Lung (tissue), 12 donors: Measurements from ENCODE around the gene PGLYRP3. TPM values are rescaled to one million over a fixed set of nuclear protein-coding genes. Genes with fewer than 3 reads are reported as not detected.

Source experiments
- ATAC-seq: fragments of 200-7000 bp; cut with Tn5 transposase; one replicate; pipeline ENCODE4 v1.9.1; 2020; ENCODE audit warnings: moderate number of reproducible peaks; ENCODE audit not compliant: insufficient read depth, low FRiP score
- DNase-seq, 3 donors: peaks; one replicate each; pipeline ENCODE4 v3.0.0-alpha.2; 2013 to 2017
- H3K27ac ChIP-seq, 2 donors: one replicate each; pipeline ENCODE4 v1.5.1; 2013; ENCODE audit warnings: mild to moderate bottlenecking in 2 of 2, moderate library complexity in 2 of 2, control low read depth in 1 of 2, inconsistent platforms in 1 of 2, low read depth in 1 of 2, low read length in 1 of 2
- H3K27me3 ChIP-seq, 3 donors: one replicate each; pipeline ENCODE4 v1.5.1; 2013; ENCODE audit warnings: low read length in 2 of 3; ENCODE audit not compliant: control insufficient read depth in 3 of 3, insufficient read depth in 3 of 3
- H3K36me3 ChIP-seq, 4 donors: one replicate each; pipeline ENCODE4 v1.5.1; 2013; ENCODE audit warnings: low read length in 4 of 4, mild to moderate bottlenecking in 1 of 4, moderate library complexity in 1 of 4; ENCODE audit not compliant: control insufficient read depth in 4 of 4, insufficient read depth in 4 of 4
- H3K4me1 ChIP-seq, 5 donors: one replicate each; pipeline ENCODE4 v1.5.1; 2013; ENCODE audit warnings: low read length in 5 of 5, mild to moderate bottlenecking in 2 of 5, moderate library complexity in 1 of 5; ENCODE audit not compliant: control insufficient read depth in 5 of 5, insufficient read depth in 5 of 5
- H3K4me3 ChIP-seq: one replicate; pipeline ENCODE4 v1.5.1; 2013; ENCODE audit warnings: mild to moderate bottlenecking, control low read depth, moderate library complexity
- H3K9ac ChIP-seq, 2 donors: one replicate each; pipeline ENCODE4 v1.5.1; 2013; ENCODE audit warnings: low read length in 2 of 2, control low read depth in 1 of 2; ENCODE audit not compliant: insufficient read depth in 1 of 2
- H3K9me3 ChIP-seq, 4 donors: one replicate each; pipeline ENCODE4 v1.5.1; 2013; ENCODE audit warnings: low read length in 3 of 4, mild to moderate bottlenecking in 1 of 4, moderate library complexity in 1 of 4; ENCODE audit not compliant: control insufficient read depth in 4 of 4, insufficient read depth in 3 of 4
- CTCF ChIP-seq: IDR thresholded peaks from 2 replicates; pipeline ENCODE4 v1.5.1; 2012; ENCODE audit warnings: mild to moderate bottlenecking; ENCODE audit errors: control extremely low read depth, extremely low read depth
- WGBS, 2 donors: extraction: QIAGEN DNeasy Blood & Tissue Kit; methylation state at CpG; one replicate each; pipeline ENCODE4 v1.1.7; 2013; 5-methylcytosine and 5-hydroxymethylcytosine counted together
- polyA plus RNA-seq, 2 donors: library from polyadenylated mRNA; stranded (reverse); fragments of 200-250 nt; gene quantifications; one replicate each; pipeline ENCODE4 v1.2.1, GENCODE V29; 2013
- total RNA-seq, 2 donors: library from RNA; depleted of rRNA in 1 of 2; stranded (reverse); fragments of >200 nt in 1 of 2; gene quantifications; one replicate each; pipeline ENCODE4 v1.2.1, GENCODE V29; 2014 to 2021
- donor health status: control.
- donor health status: control.
- donor health status: Bipolar disorder and iron deficiency.
- donor health status: healthy.
- donor health status: DM: yes; HTN: yes; CAD: no.

Gene PGLYRP3
- total and polyA plus RNA-seq, 4 donors: not detected

DNA sequence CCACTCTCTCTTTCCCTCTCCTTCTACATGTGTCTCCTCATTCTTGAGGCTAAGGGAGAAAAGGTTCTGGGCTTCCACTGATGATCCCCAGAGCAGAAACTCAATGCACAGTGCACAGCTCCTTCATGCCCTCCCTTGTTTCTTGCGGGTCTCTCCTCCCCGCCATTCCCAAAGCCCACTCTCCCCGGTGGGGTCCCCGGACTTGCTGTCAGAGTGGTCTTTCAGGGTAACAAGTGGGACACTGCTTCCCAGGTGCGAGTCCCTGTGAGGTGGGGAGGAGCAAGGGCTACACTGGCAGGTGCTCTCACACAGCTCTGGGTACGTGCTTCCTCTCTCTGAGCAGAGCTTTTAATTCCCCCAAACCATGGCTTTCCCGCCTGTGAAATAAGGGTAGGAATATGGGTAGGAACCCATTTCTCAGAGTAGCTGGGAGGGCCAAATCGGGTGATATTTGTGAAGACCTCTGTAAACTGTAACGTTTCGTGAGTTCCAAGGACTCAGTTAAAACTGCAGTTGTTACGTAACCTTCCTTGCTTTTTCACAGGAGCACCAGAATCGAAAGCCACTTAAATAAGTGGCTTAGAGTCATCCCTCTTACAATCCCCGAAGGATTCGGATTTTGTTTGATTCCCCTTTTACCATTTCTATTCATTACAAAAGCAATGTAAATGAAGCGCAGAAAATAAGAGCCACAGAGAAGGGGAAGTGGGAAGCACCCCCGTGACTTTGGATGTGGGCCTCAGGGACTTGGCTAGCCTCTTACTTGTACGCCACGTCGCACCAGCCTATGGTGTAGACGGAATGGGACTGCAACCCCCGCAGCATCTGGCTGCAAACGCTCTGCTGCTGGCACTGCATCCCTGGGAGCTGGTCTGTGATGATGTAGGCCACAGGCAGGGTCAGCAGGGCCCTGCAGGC lies 6.2 kb downstream of the PGLYRP3 start:
- H3K27ac ChIP-seq: no peak overlapping the region
- no peak for ATAC-seq
- no peak for TF ChIP-seq CTCF
- H3K4me1 ChIP-seq: no peaks in the 10 kb centered on the region
- no peak overlapping the region for H3K9ac ChIP-seq
- H3K9me3 ChIP-seq: no peaks in the 10 kb centered on the region
- H3K27me3 ChIP-seq: no peaks in the 10 kb centered on the region
- no peak for DNase-seq
- no peaks in the 10 kb centered on the region for H3K36me3 ChIP-seq
- WGBS, 2 donors: 71 to 77% methylated on average over 22 of the region's 22 CpGs
- no peak overlapping the region for H3K4me3 ChIP-seq

GRCh38 chr1:153305682-153306081 lies 7.1 kb downstream of the PGLYRP3 start:
- TF ChIP-seq CTCF: no peak
- H3K9ac ChIP-seq: no peak overlapping the region
- ATAC-seq: no peak
- no peaks in the 10 kb centered on the region for H3K4me1 ChIP-seq
- H3K4me3 ChIP-seq: no peak overlapping the region
- DNase-seq: no peak
- H3K9me3 ChIP-seq: no peaks in the 10 kb centered on the region
- WGBS, 2 donors: 88 to 89% methylated on average over 6 of the region's 6 CpGs
- no peaks in the 10 kb centered on the region for H3K36me3 ChIP-seq
- H3K27ac ChIP-seq: no peak overlapping the region
- H3K27me3 ChIP-seq: no peaks in the 10 kb centered on the region

GRCh38 chr1:153302308-153302707 lies 10.4 kb downstream of the PGLYRP3 start:
- Histone ChIP-seq H3K27ac (no peak overlapping the region), H3K27me3 (no peaks in the 10 kb centered on the region), H3K9me3 (no peaks in the 10 kb centered on the region), H3K9ac (no peak overlapping the region), H3K36me3 (no peaks in the 10 kb centered on the region), H3K4me1 (no peaks in the 10 kb centered on the region), H3K4me3 (no peak overlapping the region)
- TF ChIP-seq CTCF: no peak
- ATAC-seq (no peak), DNase-seq (peak in 1 of 3 donors; percentile 13)
- 67 to 83% methylated on average over 5 of the region's 5 CpGs for WGBS, 2 donors

DNA sequence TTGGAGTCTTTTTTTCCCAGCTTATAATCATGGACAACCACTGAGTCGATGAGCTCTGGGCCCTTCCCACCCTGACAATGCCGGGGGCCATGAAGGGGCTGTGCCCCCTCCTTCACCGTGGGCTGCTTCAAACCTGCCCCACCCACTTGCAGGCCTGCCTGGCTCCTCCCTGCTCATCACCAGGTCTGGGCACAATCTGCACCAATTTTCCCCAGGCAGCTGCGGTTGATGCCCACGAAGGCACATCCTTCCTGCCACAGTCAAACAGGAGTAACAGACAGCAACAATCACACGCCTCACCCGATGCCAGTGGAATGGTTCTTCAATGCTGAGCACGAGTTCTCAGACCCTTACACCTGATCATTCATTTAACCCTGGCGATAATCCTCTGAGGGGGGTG lies 18.9 kb downstream of the PGLYRP3 start:
- DNase-seq: no peak
- 38 to 50% methylated on average over 9 of the region's 9 CpGs for WGBS, 2 donors

More for the DNA sequence above, 18.9 kb downstream of the PGLYRP3 start:
- Histone ChIP-seq H3K9ac (no peak overlapping the region), H3K4me3 (no peak overlapping the region), H3K4me1 (no peaks in the 10 kb centered on the region), H3K9me3 (no peaks in the 10 kb centered on the region), H3K27me3 (no peaks in the 10 kb centered on the region), H3K36me3 (no peaks in the 10 kb centered on the region), H3K27ac (no peak overlapping the region)
- ATAC-seq: no peak
- TF ChIP-seq CTCF: no peak
